Liver (tissue), 9 donors: ENCODE measurements around the gene TBCD. TPM values are rescaled to one million over a fixed set of nuclear protein-coding genes. Genes with fewer than 3 reads are reported as not detected.

ENCODE experiments used
- DNase-seq: peaks from one replicate; pipeline ENCODE4 v3.0.0-alpha.2; 2017; ENCODE audit warnings: low spot score
- H3K27ac ChIP-seq, 2 donors: one replicate each; pipeline ENCODE4 v1.7.0; 2013; ENCODE audit warnings: inconsistent platforms in 2 of 2, low read length in 2 of 2, control low read depth in 1 of 2, low read depth in 1 of 2, mild to moderate bottlenecking in 1 of 2
- H3K27me3 ChIP-seq, 4 donors: one replicate each; pipeline versions ENCODE4 v1.6.1 to v1.7.0; 2013; ENCODE audit warnings: low read length in 3 of 4, inconsistent platforms in 1 of 4, mild to moderate bottlenecking in 1 of 4, moderate library complexity in 1 of 4; ENCODE audit not compliant: control insufficient read depth in 4 of 4, insufficient read depth in 4 of 4
- H3K36me3 ChIP-seq, 4 donors: one replicate each; pipeline versions ENCODE4 v1.6.1 to v1.7.0; 2013; ENCODE audit warnings: low read length in 3 of 4, mild to moderate bottlenecking in 3 of 4, low read depth in 1 of 4, moderate library complexity in 1 of 4; ENCODE audit not compliant: control insufficient read depth in 4 of 4, insufficient read depth in 3 of 4
- H3K4me1 ChIP-seq, 4 donors: one replicate each; pipeline versions ENCODE4 v1.6.1 to v1.7.0; 2013; ENCODE audit warnings: low read length in 3 of 4, mild to moderate bottlenecking in 3 of 4, moderate library complexity in 1 of 4; ENCODE audit not compliant: control insufficient read depth in 4 of 4, insufficient read depth in 4 of 4
- H3K4me3 ChIP-seq, 3 donors: one replicate each; pipeline versions ENCODE4 v1.6.1 to v1.7.0; 2013; ENCODE audit warnings: low read length in 3 of 3, control low read depth in 1 of 3, low read depth in 1 of 3, mild to moderate bottlenecking in 1 of 3
- H3K9ac ChIP-seq, 2 donors: one replicate each; pipeline ENCODE4 v1.7.0; 2013; ENCODE audit warnings: low read length in 2 of 2, mild to moderate bottlenecking in 2 of 2, moderate library complexity in 2 of 2, control low read depth in 1 of 2, low read depth in 1 of 2
- H3K9me3 ChIP-seq, 4 donors: one replicate each; pipeline versions ENCODE4 v1.6.1 to v1.7.0; 2013; ENCODE audit warnings: low read length in 3 of 4; ENCODE audit not compliant: control insufficient read depth in 4 of 4
- EGR1 ChIP-seq, 2 donors: IDR thresholded peaks; 2 replicates each; pipeline ENCODE4 v1.6.1; 2016 to 2018; ENCODE audit warnings: antibody characterized with exemption in 2 of 2, low read depth in 2 of 2
- FOXA1 ChIP-seq: IDR thresholded peaks from 2 replicates; pipeline ENCODE4 v1.6.1; 2016; ENCODE audit warnings: antibody characterized with exemption
- FOXA2 ChIP-seq: IDR thresholded peaks from 2 replicates; pipeline ENCODE4 v1.6.1; 2016; ENCODE audit warnings: antibody characterized with exemption
- GABPA ChIP-seq, 2 donors: IDR thresholded peaks in 1 of 2; conservative IDR thresholded peaks in 1 of 2; 2 replicates each; pipeline ENCODE4 v1.6.1; 2016; ENCODE audit warnings: antibody characterized with exemption in 2 of 2, mild to moderate bottlenecking in 1 of 2, moderate library complexity in 1 of 2
- HNF4G ChIP-seq: IDR thresholded peaks from 2 replicates; pipeline ENCODE4 v1.6.1; 2016; ENCODE audit warnings: antibody characterized with exemption
- JUND ChIP-seq, 2 donors: IDR thresholded peaks; 2 replicates each; pipeline ENCODE4 v1.6.1; 2016; ENCODE audit warnings: antibody characterized with exemption in 2 of 2
- REST ChIP-seq: IDR thresholded peaks from 2 replicates; pipeline ENCODE4 v1.6.1; 2016; ENCODE audit warnings: antibody characterized with exemption, mild to moderate bottlenecking
- RXRA ChIP-seq, 2 donors: IDR thresholded peaks; 2 replicates each; pipeline ENCODE4 v1.6.1; 2017 to 2018; ENCODE audit warnings: antibody characterized with exemption in 2 of 2, mild to moderate bottlenecking in 1 of 2
- SP1 ChIP-seq: IDR thresholded peaks from 2 replicates; pipeline ENCODE4 v1.6.1; 2018; ENCODE audit warnings: antibody characterized with exemption, mild to moderate bottlenecking
- TAF1 ChIP-seq: conservative IDR thresholded peaks from 2 replicates; pipeline ENCODE4 v1.6.1; 2016; ENCODE audit warnings: antibody characterized with exemption, mild to moderate bottlenecking
- YY1 ChIP-seq: IDR thresholded peaks from 2 replicates; pipeline ENCODE4 v1.6.1; 2016; ENCODE audit warnings: antibody characterized with exemption, mild to moderate bottlenecking
- WGBS: extraction: QIAGEN DNeasy Blood & Tissue Kit; methylation state at CpG from one replicate; pipeline ENCODE4 v1.1.7; 2013; 5-methylcytosine and 5-hydroxymethylcytosine counted together
- polyA plus RNA-seq, 2 donors: library from polyadenylated mRNA; stranded (reverse) in 1 of 2; unstranded in 1 of 2; fragments of 200-250 nt in 1 of 2; fragments of >200 nt in 1 of 2; fragmentation: Nextera tagmentation in 1 of 2; extraction: Ambion mirVana in 1 of 2; gene quantifications; one replicate each; pipeline versions ENCODE4 v1.2.1 to v1.2.3, GENCODE V29; 2013 to 2015
- total RNA-seq, 2 donors: library from RNA; depleted of rRNA; stranded (reverse); fragments of >200 nt; gene quantifications; one replicate each; pipeline ENCODE4 v1.2.3, GENCODE V29; 2014
- TF ChIP-seq, protein P1 (sequence below): fragments of 150-350 bp; IDR thresholded peaks from 2 replicates; pipeline ENCODE4 v1.5.1; 2017; ENCODE audit warnings: improper control_type of control experiment, low read depth, low read length; ENCODE audit not compliant: missing input control
- TF ChIP-seq, protein P2 (sequence below): IDR thresholded peaks from 2 replicates; pipeline ENCODE4 v1.6.1; 2016; ENCODE audit warnings: antibody characterized with exemption
- TF ChIP-seq, protein P3 (sequence below): IDR thresholded peaks from 2 replicates; pipeline ENCODE4 v1.6.1; 2016; ENCODE audit warnings: antibody characterized with exemption
- donor health status: healthy.
- donor health status: healthy.
- donor health status: healthy.
- donor health status: healthy.
- donor health status: healthy.

The TBCD gene
- total and polyA plus RNA-seq, 4 donors = 29.8 to 42.2 (median 33.0) TPM

DNA sequence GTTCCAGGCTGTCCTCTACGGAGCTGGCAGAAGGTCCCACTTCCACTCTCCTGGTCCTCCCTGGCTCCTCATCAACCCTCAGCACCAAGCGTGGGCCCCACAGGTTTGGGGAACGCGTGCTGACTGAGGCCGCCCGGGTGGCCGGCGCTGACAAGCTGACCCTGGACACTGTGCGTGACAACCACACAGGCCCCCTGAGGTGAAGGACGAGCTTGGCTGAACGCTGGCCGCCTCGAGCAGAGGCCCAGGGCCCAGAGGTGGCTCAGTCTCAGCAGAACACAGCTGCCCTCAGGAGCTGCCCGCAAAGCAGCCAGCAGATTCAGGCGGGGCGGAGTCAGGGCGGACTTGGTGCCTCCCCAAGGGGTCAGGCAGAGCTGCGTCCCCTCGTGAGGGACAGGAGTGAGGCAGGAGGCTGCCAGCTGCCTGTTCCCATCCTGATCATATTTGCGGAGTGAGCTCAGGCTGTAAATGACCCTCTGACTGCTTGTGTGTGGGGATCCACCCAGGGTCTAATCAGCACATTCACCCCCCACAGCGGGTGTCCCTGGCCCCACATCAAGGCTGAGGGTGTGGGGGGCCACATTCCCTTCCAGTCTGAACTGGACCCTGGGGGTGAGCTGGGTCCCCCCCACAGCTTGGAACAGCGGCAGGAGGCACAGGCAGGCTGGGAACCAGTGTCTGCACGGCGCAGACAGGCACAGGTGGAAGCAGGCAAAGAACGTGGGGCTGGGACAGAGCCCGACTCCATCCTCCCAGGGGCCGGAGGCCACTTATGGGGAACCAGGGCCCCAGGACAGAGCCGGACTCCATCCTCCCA is 222.5 kb downstream of the TBCD start (continued):
- TF ChIP-seq, protein P1, sequence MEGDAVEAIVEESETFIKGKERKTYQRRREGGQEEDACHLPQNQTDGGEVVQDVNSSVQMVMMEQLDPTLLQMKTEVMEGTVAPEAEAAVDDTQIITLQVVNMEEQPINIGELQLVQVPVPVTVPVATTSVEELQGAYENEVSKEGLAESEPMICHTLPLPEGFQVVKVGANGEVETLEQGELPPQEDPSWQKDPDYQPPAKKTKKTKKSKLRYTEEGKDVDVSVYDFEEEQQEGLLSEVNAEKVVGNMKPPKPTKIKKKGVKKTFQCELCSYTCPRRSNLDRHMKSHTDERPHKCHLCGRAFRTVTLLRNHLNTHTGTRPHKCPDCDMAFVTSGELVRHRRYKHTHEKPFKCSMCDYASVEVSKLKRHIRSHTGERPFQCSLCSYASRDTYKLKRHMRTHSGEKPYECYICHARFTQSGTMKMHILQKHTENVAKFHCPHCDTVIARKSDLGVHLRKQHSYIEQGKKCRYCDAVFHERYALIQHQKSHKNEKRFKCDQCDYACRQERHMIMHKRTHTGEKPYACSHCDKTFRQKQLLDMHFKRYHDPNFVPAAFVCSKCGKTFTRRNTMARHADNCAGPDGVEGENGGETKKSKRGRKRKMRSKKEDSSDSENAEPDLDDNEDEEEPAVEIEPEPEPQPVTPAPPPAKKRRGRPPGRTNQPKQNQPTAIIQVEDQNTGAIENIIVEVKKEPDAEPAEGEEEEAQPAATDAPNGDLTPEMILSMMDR = no peak
- TF ChIP-seq HNF4G (no peak), YY1 (no peak)

DNA sequence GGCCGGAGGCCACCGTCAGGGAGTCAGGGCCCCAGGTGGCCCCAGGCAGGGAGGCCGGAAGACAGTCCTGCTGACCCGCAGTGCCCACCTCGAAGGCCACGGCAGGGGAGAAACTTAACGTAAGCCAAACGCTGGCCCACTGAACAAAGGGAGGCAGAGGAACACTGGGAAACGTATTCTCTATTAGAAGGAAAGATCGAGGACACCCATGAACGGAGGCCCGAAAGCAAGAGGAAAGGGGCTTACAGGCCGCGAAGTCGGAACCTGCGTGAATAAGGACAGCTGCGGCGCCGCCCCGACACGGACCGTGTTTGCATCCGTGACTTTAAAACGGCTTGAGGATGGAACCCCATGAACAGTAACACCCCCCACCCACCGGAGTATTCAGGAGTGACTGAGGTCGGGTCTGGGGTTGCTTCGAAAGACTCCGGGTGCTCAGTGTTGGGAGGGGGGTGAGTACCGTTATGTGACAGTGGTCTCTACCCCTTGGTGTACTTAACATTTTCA is 225.2 kb downstream of the TBCD start:
- TF ChIP-seq JUND (IDR thresholded peaks at IDR 0.05) (no peak), REST (no peak), RXRA (IDR thresholded peaks at IDR 0.05) (no peak), HNF4G (no peak), SP1 (no peak), FOXA1 (no peak), EGR1 (IDR thresholded peaks at IDR 0.05; ENCODE audit: low read depth in 2 of 2) (no peak), FOXA2 (no peak), GABPA (IDR thresholded peaks at IDR 0.05 in 1 of 2, conservative IDR thresholded peaks at IDR 0.05 in 1 of 2) (no peak), TAF1 (no peak)
- TF ChIP-seq, protein P2, sequence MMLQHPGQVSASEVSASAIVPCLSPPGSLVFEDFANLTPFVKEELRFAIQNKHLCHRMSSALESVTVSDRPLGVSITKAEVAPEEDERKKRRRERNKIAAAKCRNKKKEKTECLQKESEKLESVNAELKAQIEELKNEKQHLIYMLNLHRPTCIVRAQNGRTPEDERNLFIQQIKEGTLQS = no peak
- TF ChIP-seq, protein P3, sequence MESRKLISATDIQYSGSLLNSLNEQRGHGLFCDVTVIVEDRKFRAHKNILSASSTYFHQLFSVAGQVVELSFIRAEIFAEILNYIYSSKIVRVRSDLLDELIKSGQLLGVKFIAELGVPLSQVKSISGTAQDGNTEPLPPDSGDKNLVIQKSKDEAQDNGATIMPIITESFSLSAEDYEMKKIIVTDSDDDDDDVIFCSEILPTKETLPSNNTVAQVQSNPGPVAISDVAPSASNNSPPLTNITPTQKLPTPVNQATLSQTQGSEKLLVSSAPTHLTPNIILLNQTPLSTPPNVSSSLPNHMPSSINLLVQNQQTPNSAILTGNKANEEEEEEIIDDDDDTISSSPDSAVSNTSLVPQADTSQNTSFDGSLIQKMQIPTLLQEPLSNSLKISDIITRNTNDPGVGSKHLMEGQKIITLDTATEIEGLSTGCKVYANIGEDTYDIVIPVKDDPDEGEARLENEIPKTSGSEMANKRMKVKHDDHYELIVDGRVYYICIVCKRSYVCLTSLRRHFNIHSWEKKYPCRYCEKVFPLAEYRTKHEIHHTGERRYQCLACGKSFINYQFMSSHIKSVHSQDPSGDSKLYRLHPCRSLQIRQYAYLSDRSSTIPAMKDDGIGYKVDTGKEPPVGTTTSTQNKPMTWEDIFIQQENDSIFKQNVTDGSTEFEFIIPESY = no peak
- TF ChIP-seq, protein P1 = no peak
- Histone ChIP-seq H3K36me3 (no peaks in the 10 kb centered on the region), H3K9ac (no peak overlapping the region), H3K9me3 (no peaks in the 10 kb centered on the region), H3K27me3 (no peaks in the 10 kb centered on the region), H3K4me1 (peaks cover 0 to 6% (median 5%) of the 10 kb centered on the region in 4 donors), H3K4me3 (no peak overlapping the region), H3K27ac (no peak overlapping the region)
- 96% methylated on average over 29 of the region's 29 CpGs for WGBS
- DNase-seq = no peak
